GM23338 (cell line): ENCODE measurements around the gene CSF2. TPM values are rescaled to one million over a fixed set of nuclear protein-coding genes. Genes with fewer than 3 reads are reported as not detected.

ENCODE experiments used
- ATAC-seq: fragments of 200-7000 bp; cut with Tn5 transposase; 3 replicates; pipeline ENCODE4 v1.9.1; 2020
- DNase-seq: peaks from one replicate; pipeline ENCODE4 v3.0.0-alpha.2; 2015; ENCODE audit warnings: low spot score
- H2AFZ ChIP-seq: fragments of 200-600 bp; sonication (generic); 2 replicates; pipeline ENCODE4 v1.8.0; 2016; ENCODE audit warnings: antibody characterized with exemption, mild to moderate bottlenecking, moderate library complexity
- H3F3A ChIP-seq: fragments of 200-600 bp; sonication (generic); replicated peaks from 2 replicates; pipeline ENCODE4 v1.8.0; 2017; ENCODE audit warnings: antibody characterized with exemption, mixed run types, low read depth
- H3K27ac ChIP-seq: fragments of 200-600 bp; sonication (generic); 2 replicates; pipeline ENCODE4 v1.6.1; 2016; ENCODE audit warnings: low read depth
- H3K27me3 ChIP-seq: fragments of 200-600 bp; sonication (generic); 2 replicates; pipeline ENCODE4 v1.8.0; 2016; ENCODE audit warnings: mild to moderate bottlenecking, mixed run types, moderate library complexity; ENCODE audit not compliant: insufficient read depth
- H3K36me3 ChIP-seq: fragments of 200-600 bp; sonication (generic); 2 replicates; pipeline ENCODE4 v1.8.0; 2016; ENCODE audit warnings: mild to moderate bottlenecking; ENCODE audit not compliant: insufficient read depth
- H3K4me1 ChIP-seq: fragments of 200-600 bp; sonication (generic); 2 replicates; pipeline ENCODE4 v1.8.0; 2016; ENCODE audit warnings: mild to moderate bottlenecking, moderate library complexity; ENCODE audit not compliant: insufficient read depth
- H3K4me2 ChIP-seq: fragments of 200-600 bp; sonication (generic); 2 replicates; pipeline ENCODE4 v1.7.1; 2017; ENCODE audit warnings: mixed run types
- H3K4me3 ChIP-seq: fragments of 200-600 bp; sonication (generic); 2 replicates; pipeline ENCODE4 v1.6.1; 2016; ENCODE audit warnings: mixed run types
- H3K79me2 ChIP-seq: fragments of 200-600 bp; sonication (generic); replicated peaks from 2 replicates; pipeline ENCODE4 v1.8.0; 2017; ENCODE audit warnings: mild to moderate bottlenecking; ENCODE audit not compliant: insufficient read depth
- H3K9me2 ChIP-seq: fragments of 200-600 bp; sonication (generic); 2 replicates; pipeline ENCODE4 v1.8.0; 2017; ENCODE audit not compliant: insufficient read depth
- H4K20me1 ChIP-seq: fragments of 200-600 bp; sonication (generic); replicated peaks from 2 replicates; pipeline ENCODE4 v1.8.0; 2017; ENCODE audit warnings: mild to moderate bottlenecking; ENCODE audit not compliant: insufficient read depth
- H3K27ac Mint-ChIP-seq: 2 replicates; pipeline ENCODE4 v1.8.0; 2020; ENCODE audit warnings: inconsistent platforms, mild to moderate bottlenecking, moderate library complexity, mixed read lengths
- H3K27me3 Mint-ChIP-seq: 3 replicates; pipeline ENCODE4 v1.8.0; 2022; ENCODE audit warnings: low read depth, mild to moderate bottlenecking, moderate library complexity, mixed read lengths, inconsistent platforms; ENCODE audit not compliant: insufficient read depth, poor library complexity
- H3K36me3 Mint-ChIP-seq: 3 replicates; pipeline ENCODE4 v1.8.0; 2021; ENCODE audit warnings: low read depth, mild to moderate bottlenecking, inconsistent platforms, moderate library complexity, mixed read lengths
- H3K4me1 Mint-ChIP-seq: 3 replicates; pipeline ENCODE4 v1.8.0; 2020; ENCODE audit warnings: mild to moderate bottlenecking, inconsistent platforms, mixed read lengths
- H3K4me3 Mint-ChIP-seq: 3 replicates; pipeline ENCODE4 v1.8.0; 2021; ENCODE audit warnings: moderate library complexity, mild to moderate bottlenecking, inconsistent platforms, mixed read lengths
- H3K9me3 Mint-ChIP-seq: 3 replicates; pipeline ENCODE4 v1.8.0; 2020; ENCODE audit warnings: moderate library complexity, mild to moderate bottlenecking, inconsistent platforms, mixed read lengths
- CREB1 ChIP-seq: fragments of 250-450 bp; sonication (Bioruptor Pico); IDR thresholded peaks from 2 replicates; pipeline ENCODE4 v1.5.0; 2020; ENCODE audit warnings: low read depth, mild to moderate bottlenecking, moderate library complexity
- CTCF ChIP-seq, 2 experiments: fragments of 200-600 bp in 1 of 2; sonication (generic) in 1 of 2; conservative IDR thresholded peaks; 2 replicates each; pipeline versions ENCODE4 v1.5.1 to v1.6.1; 2016 to 2017; ENCODE audit warnings: antibody characterized with exemption in 2 of 2, low read depth in 2 of 2, mild to moderate bottlenecking in 2 of 2, moderate library complexity in 1 of 2
- ETS1 ChIP-seq: IDR thresholded peaks from 2 replicates; pipeline ENCODE4 v1.6.1; 2016; ENCODE audit warnings: antibody characterized with exemption
- EZH2 ChIP-seq: fragments of 200-600 bp; sonication (generic); IDR thresholded peaks from one replicate; pipeline ENCODE4 v1.8.0; 2017; ENCODE audit warnings: antibody characterized with exemption, mild to moderate bottlenecking, low read depth; ENCODE audit not compliant: unreplicated experiment
- EZH2phosphoT487 ChIP-seq: fragments of 200-600 bp; sonication (generic); IDR thresholded peaks from one replicate; pipeline ENCODE4 v1.8.1; 2018; ENCODE audit warnings: antibody characterized with exemption; ENCODE audit not compliant: unreplicated experiment
- JUNB ChIP-seq: IDR thresholded peaks from one replicate; pipeline ENCODE4 v1.6.1; 2016; ENCODE audit warnings: antibody characterized with exemption; ENCODE audit not compliant: unreplicated experiment
- NANOG ChIP-seq: IDR thresholded peaks from 2 replicates; pipeline ENCODE4 v1.6.1; 2016; ENCODE audit warnings: antibody characterized with exemption, borderline replicate concordance
- POLR2AphosphoS5 ChIP-seq: IDR thresholded peaks from 2 replicates; pipeline ENCODE4 v1.6.1; 2016; ENCODE audit warnings: antibody characterized with exemption, low read depth
- REST ChIP-seq: IDR thresholded peaks from one replicate; pipeline ENCODE4 v1.6.1; 2018; ENCODE audit warnings: antibody characterized with exemption; ENCODE audit not compliant: unreplicated experiment
- STAT1 ChIP-seq: IDR thresholded peaks from one replicate; pipeline ENCODE4 v1.6.1; 2016; ENCODE audit warnings: antibody characterized with exemption; ENCODE audit not compliant: unreplicated experiment
- ZNF114 ChIP-seq: fragments of 250-450 bp; sonication (Bioruptor Pico); IDR thresholded peaks from 2 replicates; pipeline ENCODE4 v1.5.0; 2020; ENCODE audit warnings: mild to moderate bottlenecking, moderate library complexity
- ZNF331 ChIP-seq: fragments of 250-450 bp; sonication (Bioruptor Pico); IDR thresholded peaks from 2 replicates; pipeline ENCODE4 v1.5.0; 2020; ENCODE audit warnings: low read depth, mild to moderate bottlenecking, moderate library complexity
- ZNF462 ChIP-seq: fragments of 250-450 bp; sonication (Bioruptor Pico); IDR thresholded peaks from 2 replicates; pipeline ENCODE4 v1.5.0; 2020; ENCODE audit warnings: mild to moderate bottlenecking, moderate library complexity
- polyA plus RNA-seq: library from polyadenylated mRNA; unstranded; fragments of >200 nt; fragmentation: Nextera tagmentation; extraction: Ambion mirVana; gene quantifications from 2 replicates; pipeline ENCODE4 v1.2.1, GENCODE V29; 2016
- total RNA-seq: library from RNA; depleted of rRNA; stranded (reverse); fragments of >200 nt; shearing (Covaris generic); gene quantifications from 2 replicates; pipeline ENCODE4 v1.2.3, GENCODE V29; 2014

CSF2 gene
- total and polyA plus RNA-seq, 2 experiments from 2014 or later: not detected

GRCh38 chr5:132030610-132031009, 43.0 kb upstream of the CSF2 start:
- no peak overlapping the region for H3K4me2 ChIP-seq
- H3K36me3 Mint-ChIP-seq: no peaks in the 10 kb centered on the region
- H3K27me3 Mint-ChIP-seq: peaks cover 2% of the 10 kb centered on the region
- no peak overlapping the region for H3K4me3 ChIP-seq
- TF ChIP-seq CREB1 (CRISPR knock-in tag): no peak
- no peak for TF ChIP-seq JUNB
- no peak for TF ChIP-seq REST
- TF ChIP-seq ZNF331 (CRISPR knock-in tag): no peak
- no peak for TF ChIP-seq EZH2phosphoT487
- no peak for TF ChIP-seq ZNF462
- TF ChIP-seq EZH2: no peak
- TF ChIP-seq STAT1: no peak
- TF ChIP-seq NANOG: no peak
- no peak for TF ChIP-seq ZNF114 (CRISPR knock-in tag)
- TF ChIP-seq ETS1: no peak
- TF ChIP-seq POLR2AphosphoS5: no peak
- no peak for TF ChIP-seq CTCF (conservative IDR thresholded peaks at IDR 0.05; ENCODE audit: low read depth in 2 of 2)
- no peak overlapping the region for H3K27ac Mint-ChIP-seq
- no peak overlapping the region for H3K4me3 Mint-ChIP-seq
- H3K79me2 ChIP-seq: no peaks in the 10 kb centered on the region
- no peaks in the 10 kb centered on the region for H4K20me1 ChIP-seq
- H3K4me1 Mint-ChIP-seq: no peaks in the 10 kb centered on the region
- H3K4me1 ChIP-seq: no peaks in the 10 kb centered on the region
- no peaks in the 10 kb centered on the region for H3K27me3 ChIP-seq
- no peak overlapping the region for H2AFZ ChIP-seq
- H3K9me2 ChIP-seq: no peaks in the 10 kb centered on the region
- H3K27ac ChIP-seq: no peak overlapping the region
- H3K36me3 ChIP-seq: no peaks in the 10 kb centered on the region
- no peaks in the 10 kb centered on the region for H3K9me3 Mint-ChIP-seq
- ATAC-seq (no peak), DNase-seq (no peak)
- no peaks in the 10 kb centered on the region for H3F3A ChIP-seq
